ENCODE results near the gene STARD8.

STARD8 gene

GRCh38 chrX:68682790-68683189, 35.3 kb downstream of the STARD8 start:
- Histone ChIP-seq H3K9me3 (no peaks in the 10 kb centered on the region), H3K27me3 (no peaks in the 10 kb centered on the region), H3K4me3 (no peak overlapping the region), H3K27ac (no peak overlapping the region), H3K36me3 (no peaks in the 10 kb centered on the region), H3K4me1 (peaks cover 0 to 3% (median 0%) of the 10 kb centered on the region in 4 donors)
- intact Hi-C loops (cut with DNase I; ENCODE audit: low total_unique reads), result no loop called here
- TF ChIP-seq CTCF (IDR thresholded peaks at IDR 0.05), result no peak
- DNase-seq, result no peak

GRCh38 chrX:68683580-68683979, 36.1 kb downstream of the STARD8 start:
- no peak for TF ChIP-seq CTCF (IDR thresholded peaks at IDR 0.05)
- no peak for DNase-seq
- Histone ChIP-seq H3K27me3 (no peaks in the 10 kb centered on the region), H3K4me3 (no peak overlapping the region), H3K27ac (no peak overlapping the region), H3K4me1 (peaks cover 0 to 3% (median 0%) of the 10 kb centered on the region in 4 donors), H3K36me3 (no peaks in the 10 kb centered on the region), H3K9me3 (no peaks in the 10 kb centered on the region)
- intact Hi-C loops (cut with DNase I; ENCODE audit: low total_unique reads), result no loop called here

- H3K27me3 ChIP-seq, result no peaks in the 10 kb centered on the region
- H3K9me3 ChIP-seq, result no peaks in the 10 kb centered on the region
- H3K27ac ChIP-seq, result no peak overlapping the region
- intact Hi-C loops (cut with DNase I; ENCODE audit: low total_unique reads), result no loop called here
- no peak for TF ChIP-seq CTCF (IDR thresholded peaks at IDR 0.05)
- H3K4me1 ChIP-seq, result peaks cover 0 to 3% (median 0%) of the 10 kb centered on the region in 4 donors
- H3K36me3 ChIP-seq, result no peaks in the 10 kb centered on the region
- DNase-seq, result peak; percentile 56 to 72
- H3K4me3 ChIP-seq, result no peak overlapping the region
Observed at GRCh38 chrX:68684291-68684918, 36.9 kb downstream of the STARD8 start.

- H3K9me3 ChIP-seq, result no peaks in the 10 kb centered on the region
- no peak for DNase-seq
- H3K27me3 ChIP-seq, result no peaks in the 10 kb centered on the region
- no peak overlapping the region for H3K4me3 ChIP-seq
- intact Hi-C loops (cut with DNase I; ENCODE audit: low total_unique reads), result no loop called here
- TF ChIP-seq CTCF (IDR thresholded peaks at IDR 0.05), result no peak
- no peak overlapping the region for H3K27ac ChIP-seq
- no peaks in the 10 kb centered on the region for H3K36me3 ChIP-seq
- peaks cover 0 to 3% (median 0%) of the 10 kb centered on the region in 4 donors for H3K4me1 ChIP-seq
Observed at GRCh38 chrX:68684919-68685304, 37.4 kb downstream of the STARD8 start.

GRCh38 chrX:68685685-68686084, 38.2 kb downstream of the STARD8 start:
- Histone ChIP-seq H3K27ac (no peak overlapping the region), H3K4me3 (no peak overlapping the region), H3K36me3 (no peaks in the 10 kb centered on the region), H3K4me1 (peaks cover 0 to 3% (median 0%) of the 10 kb centered on the region in 4 donors), H3K9me3 (no peaks in the 10 kb centered on the region), H3K27me3 (no peaks in the 10 kb centered on the region)
- no peak for TF ChIP-seq CTCF (IDR thresholded peaks at IDR 0.05)
- no peak for DNase-seq
- intact Hi-C loops (cut with DNase I; ENCODE audit: low total_unique reads), result no loop called here
